Measurements from ENCODE around the gene SLIT3.

DNA sequence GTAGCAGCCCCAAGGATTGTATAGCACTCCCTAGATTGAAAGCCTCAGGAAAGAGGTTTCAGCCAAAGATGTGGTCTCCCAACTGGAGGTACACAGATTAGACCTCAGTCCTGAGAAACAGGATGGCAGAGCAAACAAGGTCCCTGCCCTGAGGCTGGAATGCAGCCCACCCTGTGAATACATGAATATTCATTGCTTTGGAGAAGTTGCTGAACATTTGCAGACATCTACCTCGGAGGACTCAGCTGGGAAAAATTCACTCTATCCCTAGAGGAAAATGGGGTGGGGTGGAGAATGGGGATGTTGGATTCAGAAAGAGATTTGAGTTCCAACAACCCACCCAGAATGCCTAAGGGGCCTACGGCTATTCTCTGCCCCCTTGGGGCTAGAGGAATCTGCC is 129.4 kb downstream of the SLIT3 start:
- TF ChIP-seq, protein P1, sequence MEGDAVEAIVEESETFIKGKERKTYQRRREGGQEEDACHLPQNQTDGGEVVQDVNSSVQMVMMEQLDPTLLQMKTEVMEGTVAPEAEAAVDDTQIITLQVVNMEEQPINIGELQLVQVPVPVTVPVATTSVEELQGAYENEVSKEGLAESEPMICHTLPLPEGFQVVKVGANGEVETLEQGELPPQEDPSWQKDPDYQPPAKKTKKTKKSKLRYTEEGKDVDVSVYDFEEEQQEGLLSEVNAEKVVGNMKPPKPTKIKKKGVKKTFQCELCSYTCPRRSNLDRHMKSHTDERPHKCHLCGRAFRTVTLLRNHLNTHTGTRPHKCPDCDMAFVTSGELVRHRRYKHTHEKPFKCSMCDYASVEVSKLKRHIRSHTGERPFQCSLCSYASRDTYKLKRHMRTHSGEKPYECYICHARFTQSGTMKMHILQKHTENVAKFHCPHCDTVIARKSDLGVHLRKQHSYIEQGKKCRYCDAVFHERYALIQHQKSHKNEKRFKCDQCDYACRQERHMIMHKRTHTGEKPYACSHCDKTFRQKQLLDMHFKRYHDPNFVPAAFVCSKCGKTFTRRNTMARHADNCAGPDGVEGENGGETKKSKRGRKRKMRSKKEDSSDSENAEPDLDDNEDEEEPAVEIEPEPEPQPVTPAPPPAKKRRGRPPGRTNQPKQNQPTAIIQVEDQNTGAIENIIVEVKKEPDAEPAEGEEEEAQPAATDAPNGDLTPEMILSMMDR (IDR thresholded peaks at IDR 0.05 in 4 of 5, conservative IDR thresholded peaks at IDR 0.05 in 1 of 5): no peak
- no peak for TF ChIP-seq POLR2A (IDR thresholded peaks at IDR 0.05)

Measured in gastrocnemius medialis (tissue), 4 donors.